T1000 (cell line): ENCODE results near the gene GRID1.

Experiments used
- DNase-seq: peaks from one replicate; lab custom pipeline; 2025; ENCODE audit warnings: mixed read lengths; lab: John Stamatoyannopoulos, UW

GRID1 gene

GRCh38 chr10:86314616-86315548, 51.7 kb downstream of the GRID1 start:
- DNase-seq, result no peak

GRCh38 chr10:86313621-86314041, 53.0 kb downstream of the GRID1 start:
- no peak for DNase-seq

- DNase-seq, result no peak
Observed at GRCh38 chr10:86312701-86313270, 53.8 kb downstream of the GRID1 start.

GRCh38 chr10:86311906-86312305, 54.7 kb downstream of the GRID1 start:
- DNase-seq, result no peak

GRCh38 chr10:86311190-86311589, 55.4 kb downstream of the GRID1 start:
- DNase-seq, result no peak

GRCh38 chr10:86310702-86311101, 55.9 kb downstream of the GRID1 start:
- no peak for DNase-seq

GRCh38 chr10:86310291-86310690, 56.3 kb downstream of the GRID1 start:
- DNase-seq, result no peak

GRCh38 chr10:86308056-86308455, 58.5 kb downstream of the GRID1 start:
- DNase-seq, result no peak

GRCh38 chr10:86306628-86307278, 59.8 kb downstream of the GRID1 start:
- DNase-seq, result no peak

- no peak for DNase-seq
Observed at GRCh38 chr10:86305521-86305920, 61.1 kb downstream of the GRID1 start.

GRCh38 chr10:86304436-86304835, 62.2 kb downstream of the GRID1 start:
- no peak for DNase-seq

- no peak for DNase-seq
Observed at GRCh38 chr10:86303626-86304025, 63.0 kb downstream of the GRID1 start.

- DNase-seq, result no peak
Observed at GRCh38 chr10:86301971-86302370, 64.6 kb downstream of the GRID1 start.

GRCh38 chr10:86300931-86301830, 65.4 kb downstream of the GRID1 start:
- DNase-seq, result no peak

- no peak for DNase-seq
Observed at GRCh38 chr10:86300399-86300925, 66.1 kb downstream of the GRID1 start.

GRCh38 chr10:86299562-86299961, 67.0 kb downstream of the GRID1 start:
- no peak for DNase-seq

GRCh38 chr10:86298501-86299001, 68.0 kb downstream of the GRID1 start:
- DNase-seq, result no peak

GRCh38 chr10:86295791-86296190, 70.8 kb downstream of the GRID1 start:
- DNase-seq, result no peak

- DNase-seq, result no peak
Observed at GRCh38 chr10:86295351-86295750, 71.2 kb downstream of the GRID1 start.

GRCh38 chr10:86294346-86295265, 72.0 kb downstream of the GRID1 start:
- no peak for DNase-seq
